Neutrophil (primary cell): ENCODE measurements around the gene ATP13A4.

Experiments used
- H3K27ac ChIP-seq: fragments of 200-600 bp; sonication (generic); 2 replicates; pipeline ENCODE4 v1.5.1; 2016; ENCODE audit warnings: mild to moderate bottlenecking, moderate library complexity
- H3K27me3 ChIP-seq: fragments of 200-600 bp; sonication (generic); 2 replicates; pipeline ENCODE4 v1.6.0; 2016; ENCODE audit warnings: mild to moderate bottlenecking
- H3K36me3 ChIP-seq: fragments of 200-600 bp; sonication (generic); 2 replicates; pipeline ENCODE4 v1.5.1; 2017
- H3K4me1 ChIP-seq, 2 experiments: fragments of 200-600 bp in 1 of 2; sonication (generic) in 1 of 2; 1 replicate in 1 of 2; 2 replicates in 1 of 2; pipeline versions ENCODE4 v1.5.1 to v1.6.1; 2013 to 2016; ENCODE audit warnings: low read depth in 1 of 2, low read length in 1 of 2, mild to moderate bottlenecking in 1 of 2, moderate library complexity in 1 of 2; ENCODE audit not compliant: control insufficient read depth in 1 of 2, insufficient read depth in 1 of 2
- H3K4me3 ChIP-seq, 2 experiments: fragments of 200-600 bp in 1 of 2; sonication (generic) in 1 of 2; 1 replicate in 1 of 2; 2 replicates in 1 of 2; pipeline ENCODE4 v1.5.1; 2013 to 2016; ENCODE audit warnings: low read depth in 1 of 2, low read length in 1 of 2, mild to moderate bottlenecking in 1 of 2, moderate library complexity in 1 of 2
- H3K9me3 ChIP-seq: fragments of 200-600 bp; sonication (generic); 2 replicates; pipeline ENCODE4 v1.5.1; 2016
- TF ChIP-seq, protein P1 (sequence below): fragments of 200-600 bp; sonication (generic); IDR thresholded peaks from 2 replicates; pipeline ENCODE4 v1.5.1; 2016; ENCODE audit warnings: antibody characterized with exemption

ATP13A4 gene

DNA sequence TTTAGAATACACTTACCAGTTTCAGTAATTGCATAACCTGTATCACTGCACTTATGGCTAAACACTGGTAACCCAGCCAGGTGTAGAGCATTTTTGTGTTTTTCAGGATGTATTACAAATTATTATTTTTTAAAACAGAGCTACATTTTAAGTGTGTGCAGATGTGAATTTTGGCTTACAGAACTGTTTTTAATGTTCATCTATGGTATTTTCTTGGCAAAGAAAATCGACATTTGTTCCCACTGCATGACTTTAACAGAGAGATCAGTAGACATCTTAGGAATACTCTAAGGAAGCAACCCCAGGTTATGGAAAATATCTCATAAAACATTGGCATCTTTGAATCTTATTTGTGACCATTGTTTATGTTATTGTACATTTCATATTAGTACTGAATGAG lies 73.3 kb downstream of the ATP13A4 start:
- Histone ChIP-seq H3K4me3 (no peak overlapping the region), H3K36me3 (no peaks in the 10 kb centered on the region), H3K27ac (no peak overlapping the region), H3K9me3 (no peaks in the 10 kb centered on the region), H3K27me3 (no peaks in the 10 kb centered on the region), H3K4me1 (no peaks in the 10 kb centered on the region)
- TF ChIP-seq, protein P1, sequence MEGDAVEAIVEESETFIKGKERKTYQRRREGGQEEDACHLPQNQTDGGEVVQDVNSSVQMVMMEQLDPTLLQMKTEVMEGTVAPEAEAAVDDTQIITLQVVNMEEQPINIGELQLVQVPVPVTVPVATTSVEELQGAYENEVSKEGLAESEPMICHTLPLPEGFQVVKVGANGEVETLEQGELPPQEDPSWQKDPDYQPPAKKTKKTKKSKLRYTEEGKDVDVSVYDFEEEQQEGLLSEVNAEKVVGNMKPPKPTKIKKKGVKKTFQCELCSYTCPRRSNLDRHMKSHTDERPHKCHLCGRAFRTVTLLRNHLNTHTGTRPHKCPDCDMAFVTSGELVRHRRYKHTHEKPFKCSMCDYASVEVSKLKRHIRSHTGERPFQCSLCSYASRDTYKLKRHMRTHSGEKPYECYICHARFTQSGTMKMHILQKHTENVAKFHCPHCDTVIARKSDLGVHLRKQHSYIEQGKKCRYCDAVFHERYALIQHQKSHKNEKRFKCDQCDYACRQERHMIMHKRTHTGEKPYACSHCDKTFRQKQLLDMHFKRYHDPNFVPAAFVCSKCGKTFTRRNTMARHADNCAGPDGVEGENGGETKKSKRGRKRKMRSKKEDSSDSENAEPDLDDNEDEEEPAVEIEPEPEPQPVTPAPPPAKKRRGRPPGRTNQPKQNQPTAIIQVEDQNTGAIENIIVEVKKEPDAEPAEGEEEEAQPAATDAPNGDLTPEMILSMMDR = no peak

DNA sequence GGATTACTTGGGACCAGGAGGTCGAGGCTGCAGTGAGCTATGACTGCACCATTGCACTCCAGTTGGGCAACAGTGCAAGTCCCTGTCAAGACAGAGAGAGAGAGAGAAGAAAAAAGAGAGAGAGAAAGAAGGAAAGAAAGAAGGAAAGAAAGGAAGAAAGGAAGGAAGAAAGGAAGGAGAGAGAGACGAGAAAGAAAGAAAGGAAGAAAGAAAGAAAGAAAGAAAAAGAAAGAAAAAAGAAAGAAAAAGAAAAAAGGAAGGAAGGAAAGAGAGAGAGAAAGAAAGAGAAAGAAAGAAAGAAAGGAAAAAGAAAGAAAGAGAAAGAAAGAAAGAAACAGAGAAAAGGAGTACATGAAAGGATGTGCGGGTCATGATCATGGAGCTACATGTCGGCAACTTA lies 80.2 kb downstream of the ATP13A4 start:
- Histone ChIP-seq H3K4me3 (no peak overlapping the region), H3K27ac (no peak overlapping the region), H3K27me3 (no peaks in the 10 kb centered on the region), H3K36me3 (no peaks in the 10 kb centered on the region), H3K4me1 (no peaks in the 10 kb centered on the region), H3K9me3 (no peaks in the 10 kb centered on the region)
- TF ChIP-seq, protein P1 = no peak

DNA sequence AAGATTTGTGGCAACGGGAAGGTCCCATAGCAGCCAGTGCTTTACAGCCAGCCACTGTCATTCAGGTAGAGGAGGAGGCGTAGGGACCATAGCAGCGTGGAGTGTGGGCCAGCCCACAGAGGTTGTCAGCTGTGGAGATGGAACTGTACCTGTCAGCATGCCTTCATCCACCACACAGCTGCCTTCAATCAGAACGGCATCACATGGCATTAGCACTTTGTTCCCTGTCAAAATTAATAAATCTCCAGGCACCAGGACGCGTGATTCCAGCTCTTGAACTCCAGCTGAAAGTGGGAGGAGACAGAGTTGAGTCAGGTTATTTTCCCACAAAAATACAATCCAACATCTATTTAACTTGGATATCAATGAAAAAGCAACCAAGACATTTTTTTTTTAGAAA lies 84.0 kb downstream of the ATP13A4 start:
- Histone ChIP-seq H3K36me3 (no peaks in the 10 kb centered on the region), H3K27ac (no peak overlapping the region), H3K9me3 (no peaks in the 10 kb centered on the region), H3K4me1 (no peaks in the 10 kb centered on the region), H3K27me3 (no peaks in the 10 kb centered on the region), H3K4me3 (no peak overlapping the region)
- TF ChIP-seq, protein P1 = no peak

DNA sequence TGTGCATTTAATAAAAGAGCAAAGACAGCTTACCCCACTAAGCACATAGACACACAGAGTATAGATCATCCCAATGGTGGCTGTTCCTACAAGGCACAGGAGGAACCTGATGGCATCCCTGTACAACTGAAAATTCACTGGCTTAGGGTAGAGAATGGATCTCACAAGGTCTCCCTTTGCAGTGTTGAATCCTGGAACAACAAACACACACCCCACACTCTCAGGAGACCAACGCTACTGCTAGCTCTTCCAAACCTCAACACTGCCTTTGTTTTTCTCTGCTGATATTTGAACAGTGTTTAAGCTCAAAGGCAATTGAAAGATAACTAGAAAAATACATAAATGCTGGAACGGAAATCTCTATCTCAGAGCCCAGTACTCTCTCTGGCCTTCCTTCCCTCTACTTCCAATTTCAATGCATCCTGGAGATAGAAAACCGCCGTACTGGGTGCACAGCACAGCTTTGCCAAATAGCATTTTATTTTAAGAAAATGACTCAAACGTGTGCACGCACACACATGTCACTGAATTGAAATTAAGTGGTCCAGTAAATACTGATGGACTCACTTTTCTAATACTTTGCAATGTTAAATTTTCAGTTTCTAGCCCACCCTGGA lies 88.6 kb downstream of the ATP13A4 start:
- Histone ChIP-seq H3K4me3 (no peak overlapping the region), H3K27ac (no peak overlapping the region), H3K4me1 (no peaks in the 10 kb centered on the region), H3K27me3 (no peaks in the 10 kb centered on the region), H3K36me3 (no peaks in the 10 kb centered on the region), H3K9me3 (no peaks in the 10 kb centered on the region)
- TF ChIP-seq, protein P1 = no peak

DNA sequence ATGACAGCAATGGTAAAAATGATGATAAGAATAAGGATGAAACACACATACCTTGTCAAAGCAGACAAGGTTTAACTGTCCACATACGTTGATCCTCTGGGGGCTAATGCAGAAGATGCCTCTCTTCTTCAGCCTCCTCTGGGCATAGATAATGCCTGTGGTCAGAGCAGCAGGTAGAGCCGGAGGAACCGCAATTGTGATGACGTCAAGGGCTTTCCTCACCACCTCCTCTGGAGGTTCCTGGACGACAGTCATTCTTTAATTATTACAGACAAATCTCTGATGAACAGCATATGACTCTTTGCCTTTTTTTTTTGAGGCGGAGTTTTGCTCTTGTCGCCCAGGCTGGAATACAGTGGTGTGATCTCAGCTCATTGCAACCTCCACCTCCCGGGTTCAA lies 89.8 kb downstream of the ATP13A4 start:
- Histone ChIP-seq H3K36me3 (no peaks in the 10 kb centered on the region), H3K4me3 (no peak overlapping the region), H3K27ac (no peak overlapping the region), H3K9me3 (no peaks in the 10 kb centered on the region), H3K27me3 (no peaks in the 10 kb centered on the region), H3K4me1 (no peaks in the 10 kb centered on the region)
- TF ChIP-seq, protein P1 = no peak

DNA sequence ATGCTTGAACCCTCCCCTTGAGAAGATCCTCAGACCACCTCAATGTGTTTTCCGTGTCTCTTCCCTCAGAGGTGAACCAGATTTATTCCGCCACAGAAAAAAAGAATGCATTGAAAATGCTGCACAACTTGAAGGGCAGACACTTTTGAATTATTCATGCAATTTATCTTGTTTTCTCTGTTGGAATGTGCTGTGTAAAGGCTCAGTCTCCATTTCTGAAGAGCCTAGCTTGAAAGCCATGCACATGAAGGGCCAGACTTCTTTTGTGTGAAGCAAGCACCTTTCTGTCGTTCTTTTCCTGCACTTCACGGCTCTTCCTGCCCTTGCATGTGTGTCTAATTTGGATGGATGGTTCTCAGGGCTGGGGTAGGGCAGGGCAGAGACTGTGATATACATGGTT lies 97.2 kb downstream of the ATP13A4 start:
- peaks cover 6% of the 10 kb centered on the region for H3K27me3 ChIP-seq
- no peaks in the 10 kb centered on the region for H3K4me1 ChIP-seq
- no peak overlapping the region for H3K4me3 ChIP-seq
- no peaks in the 10 kb centered on the region for H3K9me3 ChIP-seq
- H3K27ac ChIP-seq = no peak overlapping the region
- TF ChIP-seq, protein P1 = no peak
- no peaks in the 10 kb centered on the region for H3K36me3 ChIP-seq
